ENCODE measurements around the gene NOTCH2.

Gene NOTCH2

DNA sequence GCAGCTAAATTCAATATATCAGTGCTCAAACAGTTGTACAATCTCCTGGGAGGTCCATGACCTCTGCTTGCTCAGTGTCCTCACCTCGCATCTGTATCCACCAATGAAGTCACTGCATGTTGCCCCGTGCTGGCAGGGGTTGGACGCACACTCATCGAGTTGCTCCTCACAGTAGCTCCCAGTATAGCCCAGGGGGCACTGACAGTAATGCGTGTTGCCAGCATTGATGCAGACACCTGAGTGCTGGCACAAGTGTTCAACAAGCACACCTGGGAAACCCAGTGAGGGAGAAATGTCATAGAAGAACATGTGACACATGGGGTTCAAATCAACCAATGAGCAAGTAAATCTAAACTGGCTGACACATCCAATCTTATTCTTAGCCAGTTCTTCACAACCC is 132.3 kb downstream of the NOTCH2 start:
- no peak for DNase-seq

DNA sequence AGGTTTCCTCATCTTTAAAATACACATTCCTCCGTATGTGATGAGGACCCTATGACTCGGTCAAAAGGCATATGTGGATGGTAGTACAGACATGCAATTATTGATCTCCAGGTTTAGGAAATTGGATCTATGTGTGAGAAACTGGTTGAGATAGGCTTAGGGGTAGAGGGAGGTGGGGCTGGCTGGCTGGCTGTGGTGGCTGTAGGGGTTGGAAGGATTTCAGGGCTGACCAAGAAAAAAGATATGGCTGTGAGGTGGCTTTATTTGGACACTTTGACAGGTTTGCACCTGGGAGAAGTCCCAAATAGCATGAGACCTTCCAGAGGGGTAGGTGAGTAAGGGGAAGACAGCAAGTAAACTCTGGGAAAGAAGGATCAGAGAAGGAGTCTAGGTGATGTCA is 133.5 kb downstream of the NOTCH2 start:
- no peak for DNase-seq

DNA sequence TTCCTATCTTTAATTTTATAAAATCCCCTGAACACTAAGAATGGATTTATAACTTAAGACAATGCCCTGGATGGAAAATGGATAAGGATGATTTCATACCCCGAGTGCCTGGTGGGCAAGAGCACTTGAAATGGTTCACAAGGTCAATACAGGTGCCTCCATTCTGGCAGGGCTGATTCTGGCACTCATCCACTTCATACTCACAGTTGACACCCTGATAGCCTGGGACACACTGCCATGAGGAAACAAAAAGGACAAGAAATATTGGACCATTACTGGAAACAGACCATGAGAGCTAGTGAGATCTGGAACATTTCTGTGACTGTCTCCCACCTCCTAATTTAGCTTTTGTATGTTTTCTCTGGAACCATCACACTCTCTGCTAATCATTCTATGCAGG is 134.1 kb downstream of the NOTCH2 start:
- peak; percentile 10 for DNase-seq

DNA sequence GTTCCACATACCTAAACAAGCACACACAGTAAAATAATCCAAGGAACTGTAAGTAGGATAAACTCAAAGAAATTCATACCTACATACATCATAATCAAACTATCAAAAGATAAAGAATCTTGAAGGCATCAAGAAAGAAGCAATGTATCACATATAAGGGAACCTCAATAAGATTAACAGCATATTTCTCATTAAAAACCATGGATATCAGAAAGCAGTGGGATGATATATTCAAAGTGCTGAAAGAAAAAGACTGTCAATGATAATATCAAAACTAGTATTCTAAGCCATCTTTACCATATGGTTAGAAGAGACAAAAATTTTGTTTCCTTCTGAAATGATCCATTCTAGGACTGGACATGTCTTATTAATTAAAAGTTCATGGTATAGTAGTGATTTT is 136.1 kb downstream of the NOTCH2 start:
- DNase-seq, result no peak

DNA sequence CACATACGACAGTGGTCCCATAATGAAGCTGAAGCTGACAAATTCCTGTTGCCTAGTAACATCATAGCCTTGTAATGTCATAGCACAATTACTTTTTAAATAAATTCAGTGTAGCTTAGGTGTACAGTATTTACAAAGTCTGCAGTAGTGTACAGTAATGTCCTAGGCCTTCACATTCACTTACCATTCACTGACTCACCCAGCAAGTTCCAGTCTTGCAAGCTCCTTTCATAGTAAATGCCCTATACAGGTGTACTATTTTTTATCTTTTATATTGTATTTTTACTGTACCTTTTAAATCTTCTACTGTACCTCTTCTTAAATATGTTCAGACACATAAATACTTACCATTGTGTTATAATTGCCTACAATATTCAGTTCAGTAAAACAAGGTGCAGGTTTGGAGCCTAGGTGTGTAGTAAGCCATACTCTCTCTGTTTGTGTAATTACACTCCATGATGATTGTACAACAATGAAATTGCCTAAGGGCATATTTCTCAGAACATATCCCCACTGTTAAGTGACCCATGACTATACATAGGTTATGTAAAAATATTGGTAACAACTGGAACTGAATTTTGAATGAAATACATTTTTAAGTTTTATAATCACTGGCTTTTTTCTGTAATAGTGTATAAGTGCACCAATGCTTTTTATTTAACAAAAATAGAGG is 139.7 kb downstream of the NOTCH2 start:
- DNase-seq, result no peak

DNA sequence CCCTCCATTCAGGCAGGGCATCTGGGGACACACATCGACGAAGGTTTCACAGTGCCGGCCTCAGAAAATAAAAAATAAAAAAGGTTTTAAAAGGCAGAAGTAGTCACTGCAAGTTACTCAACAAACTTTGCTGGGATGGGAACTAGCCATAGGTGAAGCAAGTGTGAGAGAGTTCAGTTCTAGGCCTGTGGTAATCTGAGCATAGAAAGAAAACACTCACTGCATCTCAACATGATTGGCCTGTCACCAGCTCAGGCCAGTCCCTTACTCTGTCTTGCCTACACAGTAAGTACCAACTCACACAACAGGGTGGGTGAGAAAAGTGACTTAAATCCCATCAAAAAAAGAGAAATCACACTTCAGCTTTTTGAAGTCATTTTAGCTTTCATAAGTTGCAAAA is 142.9 kb downstream of the NOTCH2 start:
- DNase-seq, result no peak

DNA sequence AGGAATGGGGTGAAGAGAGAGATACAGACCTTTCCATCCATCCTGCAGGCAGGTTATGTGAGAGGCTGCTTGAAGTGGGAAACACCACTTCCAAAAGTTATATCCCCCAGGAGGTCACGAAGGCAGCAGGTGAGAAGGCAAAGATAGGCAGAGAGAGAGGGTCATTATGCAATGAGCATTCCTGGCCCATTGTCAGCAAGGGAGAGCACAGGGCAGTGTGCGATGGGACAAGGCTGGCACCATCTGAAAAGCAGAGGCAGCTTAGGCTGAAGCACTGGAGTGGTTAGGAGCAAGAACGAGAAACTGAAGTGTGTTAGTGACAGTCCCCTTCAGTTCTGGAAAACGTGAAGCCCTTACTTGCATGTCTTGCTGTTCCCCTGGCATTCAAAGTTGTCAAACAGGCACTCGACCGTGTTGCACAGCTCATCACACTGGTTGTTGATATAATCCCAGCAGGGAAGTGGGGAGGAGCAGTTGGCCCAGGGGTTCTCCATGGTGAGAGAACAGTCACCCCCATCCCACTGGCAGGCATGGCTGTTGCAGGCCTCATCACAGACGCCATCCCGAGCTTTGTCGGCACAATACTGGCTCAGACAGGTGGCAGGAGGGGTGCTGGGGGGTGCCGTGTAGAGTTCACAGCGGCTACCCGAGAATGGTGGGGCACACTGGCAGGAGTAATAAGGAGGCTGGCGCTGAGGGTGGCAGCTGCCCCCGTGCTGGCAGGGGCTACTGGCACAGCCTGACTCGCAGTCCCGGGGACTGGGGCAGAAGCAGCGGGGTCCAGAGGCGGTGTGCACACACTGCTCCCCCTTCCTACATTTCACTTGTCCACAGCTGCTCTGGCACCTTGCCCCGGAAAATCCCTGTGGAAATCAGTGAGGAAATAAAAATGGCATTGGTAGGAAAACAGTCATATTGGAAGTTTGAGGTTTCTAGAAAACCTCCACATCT is 144.2 kb downstream of the NOTCH2 start:
- DNase-seq, result no peak

DNA sequence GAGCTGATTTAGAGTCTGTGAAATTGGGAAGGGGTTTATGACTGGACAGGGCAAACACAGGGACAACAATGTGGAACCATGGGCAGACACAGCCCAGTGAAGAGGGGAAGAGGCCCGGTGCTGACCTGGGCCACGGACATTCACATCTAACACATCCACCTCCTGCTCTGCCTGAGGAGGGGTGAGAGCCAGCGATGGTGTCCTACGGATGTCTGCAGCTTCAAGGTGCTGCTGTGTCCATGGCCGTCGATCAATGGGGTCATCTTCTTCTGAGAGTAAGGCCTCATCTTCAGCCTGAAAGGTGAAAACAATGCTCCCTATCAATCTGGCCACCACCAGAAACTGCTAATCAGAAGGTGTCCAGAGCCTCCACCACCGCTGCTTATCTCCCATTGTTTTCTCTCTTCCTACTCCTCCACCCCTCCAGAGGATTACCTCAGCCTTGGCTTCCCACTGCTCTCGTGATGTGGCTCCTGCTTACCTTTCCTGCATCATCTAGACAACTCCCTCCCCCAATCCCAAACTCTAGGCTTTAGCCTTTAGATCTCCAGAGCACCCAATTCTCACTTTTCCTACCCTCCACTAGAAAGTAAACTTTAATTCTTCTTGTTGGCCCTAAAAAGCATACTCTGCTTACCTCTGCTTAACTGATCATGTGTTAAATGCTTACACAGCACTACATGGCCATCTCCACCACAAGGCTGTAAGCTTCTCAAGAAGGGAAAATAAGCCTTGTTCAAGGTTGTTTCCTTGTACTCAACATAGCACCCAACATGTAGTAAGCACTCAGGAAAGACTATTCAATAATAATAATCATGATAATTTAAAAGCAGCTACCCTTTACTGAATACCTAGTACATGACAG is 149.1 kb downstream of the NOTCH2 start:
- no peak for DNase-seq

DNA sequence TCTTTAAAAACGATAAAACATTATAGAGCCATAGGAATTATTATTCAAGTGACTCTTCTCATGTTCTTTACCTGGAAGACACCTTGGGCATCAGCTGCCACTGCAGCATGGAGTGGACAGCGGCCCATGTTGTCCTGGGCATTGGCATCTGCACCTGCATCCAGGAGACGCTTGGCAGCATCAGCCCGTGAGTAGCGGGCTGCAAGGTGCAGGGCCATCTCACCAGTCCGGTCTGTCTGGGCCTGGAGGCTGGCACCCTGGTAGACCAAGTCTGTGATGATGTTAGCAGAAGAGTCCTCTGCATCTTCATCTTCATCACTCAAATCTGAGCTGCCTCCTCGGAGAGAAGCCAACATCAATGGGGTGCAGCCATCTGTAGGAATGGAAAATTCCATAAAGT is 150.2 kb downstream of the NOTCH2 start:
- no peak for DNase-seq

DNA sequence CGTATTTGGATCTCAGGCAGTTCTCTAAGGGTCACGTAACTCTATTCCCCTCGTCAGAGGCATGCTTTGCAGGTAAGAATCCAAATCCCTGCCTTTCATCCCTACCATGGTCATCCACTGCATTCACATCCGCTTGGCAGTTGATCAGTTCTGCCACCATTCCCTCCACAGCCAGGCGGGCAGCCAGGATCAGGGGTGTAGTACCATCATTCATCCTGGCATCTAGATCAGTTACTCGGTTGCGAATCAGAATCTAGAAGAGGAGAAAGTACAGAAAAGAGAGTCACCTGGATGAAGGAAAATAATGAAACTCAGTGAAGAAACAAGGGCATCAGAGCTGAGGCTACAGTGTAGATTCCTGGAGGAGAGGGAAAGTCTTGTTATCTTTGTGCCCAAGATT is 151.2 kb downstream of the NOTCH2 start:
- no peak for DNase-seq

DNA sequence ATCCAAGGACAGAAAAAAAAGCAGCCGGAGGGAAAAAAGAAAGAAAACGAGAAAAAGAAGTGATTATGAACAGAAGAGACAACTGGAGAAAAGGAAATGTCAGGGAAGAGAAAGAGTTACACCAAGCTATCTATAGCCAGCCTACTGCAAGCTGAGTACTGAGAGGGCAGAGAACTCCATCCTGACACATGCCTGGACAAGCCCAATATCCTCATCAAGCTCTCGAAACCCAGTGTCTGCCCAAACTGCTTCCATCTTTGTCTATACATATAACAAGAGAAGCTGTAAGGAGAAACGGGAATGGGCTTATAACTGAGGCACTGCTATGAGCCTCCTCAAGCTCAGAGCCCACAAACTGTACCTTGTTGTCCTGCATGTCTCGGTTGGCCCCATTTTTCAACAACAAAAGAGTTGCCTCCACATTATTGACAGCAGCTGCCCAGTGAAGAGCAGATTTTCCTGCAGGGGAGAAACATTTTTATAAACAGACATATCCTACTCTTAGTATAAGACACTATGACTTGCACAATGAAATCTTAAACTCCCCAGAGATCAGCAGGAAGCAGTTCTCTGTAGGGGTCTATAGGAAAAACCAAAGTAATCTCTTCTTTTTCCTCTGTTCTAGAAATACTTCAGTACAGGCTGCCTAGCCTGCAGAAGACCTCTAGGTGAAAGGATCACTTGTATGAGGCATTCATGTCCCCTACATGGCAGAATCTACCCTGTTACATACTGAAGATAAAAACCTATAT is 152.0 kb downstream of the NOTCH2 start:
- DNase-seq, result no peak

DNA sequence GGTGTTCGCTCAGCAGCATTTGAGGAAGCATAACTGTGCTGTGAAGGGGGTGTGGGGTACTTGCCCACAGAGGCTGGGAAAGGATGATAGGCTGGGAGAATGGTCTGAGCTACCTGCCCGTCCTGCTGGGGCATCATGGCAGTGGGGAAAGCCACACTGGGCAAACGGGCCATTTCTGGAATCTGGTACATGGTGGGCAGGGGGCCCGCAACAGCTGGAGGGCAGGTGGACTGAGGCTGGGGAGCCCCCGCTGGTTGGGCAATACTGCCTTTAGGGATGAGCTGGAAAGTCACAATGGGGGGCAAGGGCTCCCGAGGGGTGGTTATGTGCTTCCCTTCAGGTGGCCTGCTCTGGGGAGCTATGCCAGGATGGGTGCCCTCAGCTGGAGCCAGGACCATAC is 153.9 kb downstream of the NOTCH2 start:
- DNase-seq, result no peak

DNA sequence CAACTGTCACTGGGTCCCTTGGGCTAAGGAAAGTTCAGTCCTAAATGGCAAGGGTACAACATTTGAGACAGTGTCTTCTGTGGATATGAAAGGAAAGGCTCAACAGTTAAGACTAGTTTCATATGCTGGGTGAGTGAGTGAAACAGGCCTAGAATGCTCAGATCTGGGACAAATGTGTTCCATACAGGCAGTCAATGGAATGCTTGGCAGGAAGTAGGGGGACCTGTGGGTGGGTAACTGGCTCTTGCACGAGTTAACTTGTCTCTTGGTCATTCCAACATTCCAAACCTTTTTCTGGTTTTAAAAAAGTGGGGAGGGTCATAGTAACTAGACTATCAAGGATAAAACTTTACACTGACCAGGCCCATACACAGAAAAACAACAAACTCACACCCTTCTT is 155.4 kb downstream of the NOTCH2 start:
- DNase-seq, result no peak

DNA sequence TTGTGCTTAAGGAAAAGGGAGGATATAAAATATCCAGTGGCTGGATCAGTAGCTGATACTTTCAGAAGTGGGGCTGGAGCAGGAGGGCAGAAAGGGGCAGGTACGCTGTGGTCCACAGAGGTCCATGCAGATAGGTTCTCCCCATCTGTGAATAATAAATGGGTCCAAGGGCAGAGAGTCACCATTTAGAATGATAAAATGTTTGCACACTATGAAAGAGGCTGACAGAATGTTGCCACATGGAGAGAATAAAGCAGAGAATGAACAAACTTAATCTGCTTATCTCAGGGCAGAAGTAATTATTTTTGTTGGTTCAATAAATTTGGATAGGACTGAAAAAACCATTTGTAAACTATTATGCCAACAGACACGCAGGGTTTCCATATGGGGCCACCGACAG is 156.5 kb downstream of the NOTCH2 start:
- no peak for DNase-seq

DNA sequence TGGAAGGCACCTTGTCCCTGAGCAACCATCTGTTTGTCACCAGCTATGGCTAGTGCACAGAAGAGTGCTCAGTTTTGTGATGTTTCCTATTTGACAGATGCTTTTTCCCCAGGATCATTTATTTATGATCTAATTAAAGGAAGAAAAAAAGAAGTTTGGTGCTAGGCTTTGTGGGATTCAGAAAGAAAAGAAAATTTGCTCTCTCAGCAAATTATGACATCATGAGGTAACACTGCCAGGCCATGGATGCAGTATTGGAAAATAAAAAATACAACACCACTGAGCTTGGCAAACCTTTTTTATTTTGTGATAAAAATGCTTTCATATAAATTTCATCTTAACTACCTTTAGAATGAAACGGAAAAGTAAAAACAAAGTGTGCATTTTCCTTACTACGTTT is 157.7 kb downstream of the NOTCH2 start:
- DNase-seq, result no peak

DNA sequence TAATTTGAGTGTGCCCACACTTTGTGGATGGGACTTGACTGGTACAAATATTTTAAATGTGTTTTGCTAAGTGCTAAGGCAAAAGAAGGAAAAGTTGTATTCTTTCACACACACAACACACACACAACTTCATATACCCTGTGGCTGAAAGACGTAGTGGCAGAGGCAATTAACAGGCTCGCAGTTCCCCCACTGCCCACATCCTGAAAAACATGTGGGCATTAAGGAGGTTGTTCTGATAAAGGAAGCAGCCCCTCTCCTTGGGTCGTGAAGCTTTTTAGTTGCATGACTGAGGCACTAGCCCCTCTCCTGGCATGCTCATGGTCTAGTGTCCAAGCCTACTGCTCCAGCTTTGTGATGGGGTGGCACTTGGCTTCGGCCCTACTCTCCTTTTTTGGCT is 158.8 kb downstream of the NOTCH2 start:
- DNase-seq, result no peak

DNA sequence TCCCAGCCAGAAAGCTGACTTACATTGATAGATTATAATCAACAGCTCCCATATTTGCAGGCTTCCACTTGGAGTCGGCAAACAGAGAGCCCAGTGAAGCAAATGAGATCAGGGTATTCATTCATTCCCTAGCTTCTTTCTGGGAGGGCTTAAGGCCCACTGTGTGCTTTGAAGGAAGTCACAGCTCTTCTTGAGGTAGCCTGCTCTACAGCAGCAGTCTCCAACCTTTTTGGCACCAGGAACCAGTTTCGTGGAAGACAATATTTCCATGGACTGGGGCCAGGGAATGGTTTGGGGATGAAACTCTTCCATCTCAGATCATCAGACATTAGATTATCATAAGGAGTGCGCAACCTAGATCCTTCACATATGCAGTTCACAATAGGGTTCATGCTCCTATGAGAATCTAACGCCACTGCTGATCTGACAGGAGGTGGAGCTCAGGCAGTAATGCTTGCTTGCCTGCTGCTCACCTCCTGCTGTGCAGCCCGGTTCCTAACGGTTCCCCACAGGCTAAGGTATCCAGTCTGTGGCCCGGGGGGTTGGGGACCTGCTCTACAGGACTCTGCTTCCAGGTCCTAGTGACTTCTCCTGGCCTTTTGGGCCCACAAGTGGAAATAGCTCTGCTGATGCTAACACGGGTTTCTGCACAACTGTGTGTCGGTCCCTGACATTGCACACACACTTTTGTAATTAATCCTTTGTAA is 159.4 kb downstream of the NOTCH2 start:
- no peak for DNase-seq

DNA sequence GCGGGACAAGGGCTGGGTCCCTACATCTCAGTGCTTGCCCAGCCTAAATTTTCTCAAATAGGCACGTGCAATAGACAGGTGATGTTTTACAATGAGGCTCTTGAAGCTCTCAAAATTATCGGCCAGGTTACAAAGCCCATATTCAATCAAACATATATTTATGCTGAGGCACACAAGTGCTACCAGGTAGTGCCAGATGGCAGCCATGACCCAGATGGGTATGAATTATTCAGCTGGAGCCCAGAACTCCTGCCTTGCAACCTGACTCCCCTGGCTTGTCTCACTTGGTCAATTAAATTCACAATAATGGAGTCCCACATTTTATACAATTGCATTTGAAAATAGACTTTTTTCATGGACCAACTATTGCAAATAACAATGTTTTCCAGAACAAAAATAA is 160.8 kb downstream of the NOTCH2 start:
- DNase-seq, result no peak

DNA sequence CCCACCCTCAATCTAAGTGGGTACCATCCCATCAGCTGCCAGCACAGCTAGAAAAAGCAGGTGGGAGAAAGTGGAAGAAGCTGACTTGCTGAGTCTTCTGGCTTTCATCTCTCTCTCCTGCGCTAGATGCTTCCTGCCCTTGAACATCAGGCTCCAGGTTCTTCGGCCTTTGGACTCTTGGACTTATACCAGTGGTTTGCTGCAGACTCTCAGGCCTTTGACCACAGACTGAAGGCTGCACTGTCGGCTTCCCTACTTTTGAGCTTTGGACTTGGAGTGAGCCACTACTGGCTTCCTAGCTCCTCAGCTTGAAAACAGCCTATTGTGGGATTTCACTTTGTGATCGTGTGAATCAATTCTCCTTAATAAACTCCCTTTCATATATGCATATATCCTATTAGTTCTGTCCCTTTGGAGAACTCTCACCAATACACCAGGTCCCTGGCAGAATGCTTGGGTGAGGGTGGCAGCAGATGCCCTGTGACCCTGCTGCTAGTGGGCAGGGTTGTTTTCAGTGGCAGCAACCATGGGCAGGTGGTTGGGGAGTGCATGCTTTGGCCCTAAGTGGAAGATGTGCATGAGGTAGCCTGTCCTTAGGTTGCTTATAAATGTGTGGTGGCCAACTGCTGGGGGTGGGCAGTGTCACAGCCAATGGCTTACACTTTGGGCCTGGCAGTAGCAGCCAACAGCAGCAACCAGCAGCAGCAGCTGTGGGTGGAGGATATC is 162.4 kb downstream of the NOTCH2 start:
- no peak for DNase-seq

DNA sequence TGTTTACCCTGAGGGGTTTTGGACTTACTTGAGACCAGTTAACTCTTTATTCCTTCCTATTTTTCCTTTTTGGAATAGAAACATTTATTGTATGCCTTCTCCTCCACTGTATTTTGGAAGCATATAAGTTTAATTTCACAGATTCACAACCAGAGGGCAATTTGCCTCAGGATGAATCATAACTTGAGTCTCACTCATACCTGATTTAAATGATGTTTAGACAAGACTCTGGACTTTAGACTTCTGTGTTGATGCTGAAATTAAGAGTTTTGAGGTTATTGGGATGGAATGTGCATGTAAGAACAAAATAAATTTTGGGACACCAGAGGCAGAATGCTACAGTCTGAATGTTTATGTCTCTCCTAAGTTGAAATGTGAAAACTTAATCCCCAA is 166.0 kb downstream of the NOTCH2 start:
- DNase-seq, result no peak

DNA sequence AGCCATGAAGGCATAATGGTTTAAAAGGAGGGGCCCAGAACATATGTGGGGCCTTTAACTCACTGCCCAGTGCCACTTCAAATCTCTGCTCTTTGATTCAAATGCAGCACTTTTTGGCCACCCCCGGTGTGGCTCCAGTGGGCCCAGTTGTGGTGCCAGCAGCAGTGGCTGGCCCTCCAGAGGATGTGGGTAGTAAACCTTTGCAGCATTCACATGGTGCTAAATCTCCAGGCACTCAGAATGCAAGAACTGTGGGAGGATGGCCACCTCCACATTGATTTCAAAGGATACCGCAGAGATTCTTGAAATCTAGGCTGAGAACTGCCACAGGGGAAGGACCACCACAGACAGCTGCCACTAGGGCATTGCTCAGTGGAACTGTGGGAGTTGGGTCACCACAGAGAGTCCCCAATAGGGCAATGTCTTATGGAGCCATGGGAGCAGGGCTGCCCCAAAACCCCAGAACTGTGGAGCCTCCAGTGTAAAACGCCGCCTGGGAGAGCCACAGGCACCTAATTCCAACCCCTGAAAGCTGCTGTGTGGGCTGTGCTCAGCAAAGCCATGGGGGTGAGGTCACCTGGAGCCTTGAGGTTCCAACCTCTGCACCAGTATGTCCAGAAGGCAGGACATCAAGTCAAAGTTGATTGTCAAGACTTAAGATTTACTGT is 166.6 kb downstream of the NOTCH2 start:
- no peak for DNase-seq
